HepG2 (cell line): ENCODE data around the gene GGT1. TPM values are rescaled to one million over a fixed set of nuclear protein-coding genes. Genes with fewer than 3 reads are reported as not detected.

Experiments used
- ARID2 ChIP-seq: sonication (generic); formaldehyde crosslinking; IDR thresholded peaks from 2 replicates; pipeline ENCODE4 v1.8.1; 2022; ENCODE audit warnings: mild to moderate bottlenecking, missing genetic modification reagents, borderline replicate concordance
- CREB1 ChIP-seq, 2 experiments: fragments of 450-650 bp in 1 of 2; IDR thresholded peaks; 2 replicates each; pipeline ENCODE4 v1.6.1; 2016 to 2017; ENCODE audit warnings: control low read depth in 1 of 2, mild to moderate bottlenecking in 1 of 2, missing compliant biosample characterization in 1 of 2, missing genetic modification characterization in 1 of 2
- GFI1 ChIP-seq: sonication (generic); formaldehyde crosslinking; IDR thresholded peaks from 2 replicates; pipeline ENCODE4 v1.5.0; 2020; ENCODE audit warnings: missing genetic modification reagents, mild to moderate bottlenecking, borderline replicate concordance
- KDM5A ChIP-seq: fragments of 200-600 bp; sonication (generic); IDR thresholded peaks from 2 replicates; pipeline ENCODE4 v1.7.0; 2018; ENCODE audit warnings: antibody characterized with exemption, mild to moderate bottlenecking, low read length, borderline replicate concordance
- MAFK ChIP-seq, 2 experiments: IDR thresholded peaks in 1 of 2; conservative IDR thresholded peaks in 1 of 2; 2 replicates each; pipeline ENCODE4 v1.6.1; 2011; ENCODE audit warnings: improper control_type of control experiment in 2 of 2, low read length in 2 of 2
- NFE2L1 ChIP-seq: sonication (generic); formaldehyde crosslinking; IDR thresholded peaks from 2 replicates; pipeline ENCODE4 v1.4.0; 2020; ENCODE audit warnings: missing genetic modification reagents, mild to moderate bottlenecking, borderline replicate concordance
- NONO ChIP-seq, 2 experiments: fragments of 450-650 bp in 1 of 2; sonication (generic) in 1 of 2; formaldehyde crosslinking in 1 of 2; IDR thresholded peaks in 1 of 2; conservative IDR thresholded peaks in 1 of 2; 2 replicates each; pipeline versions ENCODE4 v1.6.1 to v1.8.0; 2017 to 2022; ENCODE audit warnings: mild to moderate bottlenecking in 1 of 2, missing genetic modification reagents in 1 of 2, moderate library complexity in 1 of 2
- NRL ChIP-seq: sonication (generic); formaldehyde crosslinking; IDR thresholded peaks from 2 replicates; pipeline ENCODE4 v1.5.0; 2020; ENCODE audit warnings: missing genetic modification reagents, mild to moderate bottlenecking, moderate library complexity, borderline replicate concordance
- PRPF4 ChIP-seq: fragments of 200-400 bp; formaldehyde crosslinking; IDR thresholded peaks from 2 replicates; pipeline ENCODE4 v1.6.1; 2016; ENCODE audit warnings: low read length, low read depth; ENCODE audit not compliant: poor library complexity, severe bottlenecking
- SIN3B ChIP-seq: fragments of 150-350 bp; IDR thresholded peaks from 2 replicates; pipeline ENCODE4 v1.6.1; 2014; ENCODE audit warnings: low read length
- SKI ChIP-seq: fragments of 450-650 bp; IDR thresholded peaks from one replicate; pipeline ENCODE4 v1.6.1; 2018; ENCODE audit warnings: mild to moderate bottlenecking; ENCODE audit not compliant: partially characterized antibody
- TCF7L2 ChIP-seq: IDR thresholded peaks from 2 replicates; pipeline ENCODE4 v1.6.1; 2011; ENCODE audit warnings: mild to moderate bottlenecking, low read depth, low read length, moderate library complexity
- TMF1 ChIP-seq: sonication (generic); formaldehyde crosslinking; IDR thresholded peaks from 2 replicates; pipeline ENCODE4 v1.8.1; 2022; ENCODE audit warnings: low read depth, missing genetic modification reagents
- TP53 ChIP-seq: sonication (generic); formaldehyde crosslinking; conservative IDR thresholded peaks from 2 replicates; pipeline ENCODE4 v1.4.0; 2020; ENCODE audit warnings: missing genetic modification reagents
- TSC22D2 ChIP-seq: sonication (generic); formaldehyde crosslinking; IDR thresholded peaks from 2 replicates; pipeline ENCODE4 v1.5.1; 2020; ENCODE audit warnings: missing genetic modification reagents, mild to moderate bottlenecking, borderline replicate concordance
- ZFP37 ChIP-seq: sonication (generic); formaldehyde crosslinking; IDR thresholded peaks from 2 replicates; pipeline ENCODE4 v1.4.0; 2020; ENCODE audit warnings: missing genetic modification reagents, borderline replicate concordance
- ZNF256 ChIP-seq: sonication (generic); formaldehyde crosslinking; conservative IDR thresholded peaks from 2 replicates; pipeline ENCODE4 v1.4.0; 2020; ENCODE audit warnings: missing genetic modification reagents
- ZNF337 ChIP-seq: sonication (generic); formaldehyde crosslinking; IDR thresholded peaks from 2 replicates; pipeline ENCODE4 v1.5.1; 2020; ENCODE audit warnings: missing genetic modification reagents, low read depth, mild to moderate bottlenecking, borderline replicate concordance
- ZNF484 ChIP-seq: sonication (generic); formaldehyde crosslinking; IDR thresholded peaks from 2 replicates; pipeline ENCODE4 v1.5.1; 2020; ENCODE audit warnings: mild to moderate bottlenecking, low read depth, missing genetic modification reagents, borderline replicate concordance
- ZNF552 ChIP-seq: sonication (generic); formaldehyde crosslinking; IDR thresholded peaks from 2 replicates; pipeline ENCODE4 v1.9.0; 2022; ENCODE audit warnings: missing genetic modification reagents, mild to moderate bottlenecking, borderline replicate concordance
- ZNF883 ChIP-seq: sonication (generic); formaldehyde crosslinking; IDR thresholded peaks from 2 replicates; pipeline ENCODE4 v1.5.1; 2020; ENCODE audit warnings: mild to moderate bottlenecking, missing genetic modification reagents; ENCODE audit errors: not compliant biosample characterization
- ZSCAN22 ChIP-seq: sonication (generic); formaldehyde crosslinking; IDR thresholded peaks from 2 replicates; pipeline ENCODE4 v1.4.0; 2020; ENCODE audit warnings: mild to moderate bottlenecking, missing genetic modification reagents
- polyA plus RNA-seq, 8 experiments: library from polyadenylated mRNA; depleted of rRNA in 3 of 8; stranded (reverse) in 7 of 8; unstranded in 1 of 8; fragments of >200 nt; fragmentation: Illumina TruSeq in 4 of 8; extraction: Trizol in 4 of 8; gene quantifications; 2 replicates each; pipeline versions ENCODE4 v1.2.1 to v1.2.3, GENCODE V29; 2011 to 2016; ENCODE audit warnings: low read depth in 4 of 8, missing spikeins in 1 of 8, mixed read lengths in 1 of 8; ENCODE audit not compliant: insufficient read depth in 1 of 8
- total RNA-seq, 5 experiments: library from RNA; depleted of rRNA; stranded (reverse); fragments of >200 nt; fragmentation: Illumina TruSeq; extraction: Trizol; gene quantifications; 2 replicates each; pipeline ENCODE4 v1.2.3, GENCODE V29; 2016; ENCODE audit warnings: low read depth in 1 of 5
- TF ChIP-seq, protein P1 (sequence below): sonication (generic); formaldehyde crosslinking; IDR thresholded peaks from 2 replicates; pipeline ENCODE4 v1.4.0; 2020; ENCODE audit warnings: missing genetic modification reagents; ENCODE audit errors: not compliant biosample characterization
- TF ChIP-seq, protein P2 (sequence below): sonication (generic); formaldehyde crosslinking; IDR thresholded peaks from 2 replicates; pipeline ENCODE4 v1.5.0; 2020; ENCODE audit warnings: mild to moderate bottlenecking, missing genetic modification reagents
- TF ChIP-seq, protein P3 (sequence below): sonication (generic); formaldehyde crosslinking; IDR thresholded peaks from 2 replicates; pipeline ENCODE4 v1.4.0; 2020; ENCODE audit warnings: missing genetic modification reagents

Gene GGT1
- total and polyA plus RNA-seq, 2 of the 13 experiments (the other 11 are each of a cell fraction or from before 2014, with no cell fraction given), result 29.9 to 103 TPM

DNA sequence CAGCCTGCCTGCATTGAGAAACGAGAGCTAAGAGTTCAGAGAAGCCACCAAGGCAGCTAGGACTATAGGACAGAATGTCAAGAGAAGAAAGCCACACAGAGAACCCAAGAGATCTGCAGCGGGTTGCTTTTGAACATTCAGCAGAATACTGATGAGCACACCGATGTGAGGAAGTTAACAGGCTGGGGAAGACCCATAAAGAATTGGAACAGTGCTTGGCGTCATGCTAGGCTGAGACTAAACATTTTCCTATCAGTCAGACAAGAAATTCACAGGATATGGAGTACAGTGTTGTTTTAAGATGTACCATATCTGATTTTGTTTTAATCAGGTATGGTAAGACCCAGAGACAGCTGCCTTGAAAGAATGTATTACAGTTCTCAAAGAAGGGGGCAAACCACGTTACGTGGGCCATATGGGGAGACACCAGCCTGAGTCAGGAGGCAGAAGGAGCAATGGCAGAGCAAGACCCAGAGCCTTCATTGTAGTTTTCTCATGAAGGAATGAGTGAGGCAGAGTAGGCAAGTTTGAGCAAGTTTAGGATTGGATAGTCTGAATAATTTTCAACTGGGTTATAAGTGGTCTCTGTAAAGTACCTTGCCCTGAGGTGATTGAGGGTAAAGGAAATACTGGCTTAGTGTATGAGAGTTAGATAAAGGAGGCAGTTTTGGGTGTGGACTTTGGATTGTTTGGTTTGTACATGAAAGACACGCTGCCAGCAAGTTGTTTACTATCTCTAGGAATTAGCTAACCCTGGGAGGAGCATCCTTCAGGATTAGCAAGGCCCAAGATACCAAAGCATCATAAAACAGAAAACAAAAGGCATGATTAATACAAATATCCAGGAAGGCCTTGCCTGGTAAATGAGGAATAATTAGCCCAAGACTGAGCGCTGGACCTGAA lies 24.4 kb upstream of the GGT1 start (continued):
- no peak for TF ChIP-seq NRL (CRISPR knock-in tag)
- TF ChIP-seq ZNF484 (CRISPR knock-in tag), result no peak
- no peak for TF ChIP-seq KDM5A
- no peak for TF ChIP-seq NONO (IDR thresholded peaks at IDR 0.05)
- TF ChIP-seq NONO (CRISPR knock-in tag; conservative IDR thresholded peaks at IDR 0.05), result peak; percentile 62; the same call in 1 of the 2 replicates
- TF ChIP-seq ARID2 (CRISPR knock-in tag), result no peak
- TF ChIP-seq ZNF337 (CRISPR knock-in tag), result no peak
- TF ChIP-seq NFE2L1 (CRISPR knock-in tag), result no peak
- TF ChIP-seq TSC22D2, result no peak
- TF ChIP-seq MAFK (conservative IDR thresholded peaks at IDR 0.05 in 1 of 2, IDR thresholded peaks at IDR 0.05 in 1 of 2; ENCODE audit: low read length in 2 of 2), result no peak
- TF ChIP-seq, protein P1, sequence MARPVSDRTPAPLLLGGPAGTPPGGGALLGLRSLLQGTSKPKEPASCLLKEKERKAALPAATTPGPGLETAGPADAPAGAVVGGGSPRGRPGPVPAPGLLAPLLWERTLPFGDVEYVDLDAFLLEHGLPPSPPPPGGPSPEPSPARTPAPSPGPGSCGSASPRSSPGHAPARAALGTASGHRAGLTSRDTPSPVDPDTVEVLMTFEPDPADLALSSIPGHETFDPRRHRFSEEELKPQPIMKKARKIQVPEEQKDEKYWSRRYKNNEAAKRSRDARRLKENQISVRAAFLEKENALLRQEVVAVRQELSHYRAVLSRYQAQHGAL, result no peak
- no peak for TF ChIP-seq TP53 (CRISPR knock-in tag)
- TF ChIP-seq TMF1 (CRISPR knock-in tag), result no peak
- peak; percentile 97 for TF ChIP-seq GFI1 (CRISPR knock-in tag)
- TF ChIP-seq PRPF4, result no peak
- no peak for TF ChIP-seq ZSCAN22 (CRISPR knock-in tag)
- TF ChIP-seq TCF7L2, result peak; percentile 82
- TF ChIP-seq CREB1 (IDR thresholded peaks at IDR 0.05), result no peak
- TF ChIP-seq CREB1 (CRISPR knock-in tag; IDR thresholded peaks at IDR 0.05), result peak; percentile 68
- no peak for TF ChIP-seq ZNF883 (CRISPR knock-in tag)
- TF ChIP-seq ZFP37 (CRISPR knock-in tag), result no peak
- peak; percentile 69 for TF ChIP-seq SKI
- TF ChIP-seq SIN3B, result no peak
- TF ChIP-seq ZNF256 (CRISPR knock-in tag), result no peak
- TF ChIP-seq ZNF552 (CRISPR knock-in tag), result no peak
- TF ChIP-seq, protein P2, sequence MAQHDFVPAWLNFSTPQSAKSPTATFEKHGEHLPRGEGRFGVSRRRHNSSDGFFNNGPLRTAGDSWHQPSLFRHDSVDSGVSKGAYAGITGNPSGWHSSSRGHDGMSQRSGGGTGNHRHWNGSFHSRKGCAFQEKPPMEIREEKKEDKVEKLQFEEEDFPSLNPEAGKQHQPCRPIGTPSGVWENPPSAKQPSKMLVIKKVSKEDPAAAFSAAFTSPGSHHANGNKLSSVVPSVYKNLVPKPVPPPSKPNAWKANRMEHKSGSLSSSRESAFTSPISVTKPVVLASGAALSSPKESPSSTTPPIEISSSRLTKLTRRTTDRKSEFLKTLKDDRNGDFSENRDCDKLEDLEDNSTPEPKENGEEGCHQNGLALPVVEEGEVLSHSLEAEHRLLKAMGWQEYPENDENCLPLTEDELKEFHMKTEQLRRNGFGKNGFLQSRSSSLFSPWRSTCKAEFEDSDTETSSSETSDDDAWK, result no peak
- TF ChIP-seq, protein P3, sequence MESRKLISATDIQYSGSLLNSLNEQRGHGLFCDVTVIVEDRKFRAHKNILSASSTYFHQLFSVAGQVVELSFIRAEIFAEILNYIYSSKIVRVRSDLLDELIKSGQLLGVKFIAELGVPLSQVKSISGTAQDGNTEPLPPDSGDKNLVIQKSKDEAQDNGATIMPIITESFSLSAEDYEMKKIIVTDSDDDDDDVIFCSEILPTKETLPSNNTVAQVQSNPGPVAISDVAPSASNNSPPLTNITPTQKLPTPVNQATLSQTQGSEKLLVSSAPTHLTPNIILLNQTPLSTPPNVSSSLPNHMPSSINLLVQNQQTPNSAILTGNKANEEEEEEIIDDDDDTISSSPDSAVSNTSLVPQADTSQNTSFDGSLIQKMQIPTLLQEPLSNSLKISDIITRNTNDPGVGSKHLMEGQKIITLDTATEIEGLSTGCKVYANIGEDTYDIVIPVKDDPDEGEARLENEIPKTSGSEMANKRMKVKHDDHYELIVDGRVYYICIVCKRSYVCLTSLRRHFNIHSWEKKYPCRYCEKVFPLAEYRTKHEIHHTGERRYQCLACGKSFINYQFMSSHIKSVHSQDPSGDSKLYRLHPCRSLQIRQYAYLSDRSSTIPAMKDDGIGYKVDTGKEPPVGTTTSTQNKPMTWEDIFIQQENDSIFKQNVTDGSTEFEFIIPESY (CRISPR knock-in tag), result peak; percentile 18; the same call in 1 of the 2 replicates
